GM19035 (cell line): ENCODE results near the gene RASSF8.

Experiments
- ATAC-seq: cut with Tn5 transposase; IDR thresholded peaks from one replicate; pipeline ENCODE4 v1.9.1; 2021; ENCODE audit not compliant: unreplicated experiment

RASSF8 gene, protein sequence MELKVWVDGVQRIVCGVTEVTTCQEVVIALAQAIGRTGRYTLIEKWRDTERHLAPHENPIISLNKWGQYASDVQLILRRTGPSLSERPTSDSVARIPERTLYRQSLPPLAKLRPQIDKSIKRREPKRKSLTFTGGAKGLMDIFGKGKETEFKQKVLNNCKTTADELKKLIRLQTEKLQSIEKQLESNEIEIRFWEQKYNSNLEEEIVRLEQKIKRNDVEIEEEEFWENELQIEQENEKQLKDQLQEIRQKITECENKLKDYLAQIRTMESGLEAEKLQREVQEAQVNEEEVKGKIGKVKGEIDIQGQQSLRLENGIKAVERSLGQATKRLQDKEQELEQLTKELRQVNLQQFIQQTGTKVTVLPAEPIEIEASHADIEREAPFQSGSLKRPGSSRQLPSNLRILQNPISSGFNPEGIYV

DNA sequence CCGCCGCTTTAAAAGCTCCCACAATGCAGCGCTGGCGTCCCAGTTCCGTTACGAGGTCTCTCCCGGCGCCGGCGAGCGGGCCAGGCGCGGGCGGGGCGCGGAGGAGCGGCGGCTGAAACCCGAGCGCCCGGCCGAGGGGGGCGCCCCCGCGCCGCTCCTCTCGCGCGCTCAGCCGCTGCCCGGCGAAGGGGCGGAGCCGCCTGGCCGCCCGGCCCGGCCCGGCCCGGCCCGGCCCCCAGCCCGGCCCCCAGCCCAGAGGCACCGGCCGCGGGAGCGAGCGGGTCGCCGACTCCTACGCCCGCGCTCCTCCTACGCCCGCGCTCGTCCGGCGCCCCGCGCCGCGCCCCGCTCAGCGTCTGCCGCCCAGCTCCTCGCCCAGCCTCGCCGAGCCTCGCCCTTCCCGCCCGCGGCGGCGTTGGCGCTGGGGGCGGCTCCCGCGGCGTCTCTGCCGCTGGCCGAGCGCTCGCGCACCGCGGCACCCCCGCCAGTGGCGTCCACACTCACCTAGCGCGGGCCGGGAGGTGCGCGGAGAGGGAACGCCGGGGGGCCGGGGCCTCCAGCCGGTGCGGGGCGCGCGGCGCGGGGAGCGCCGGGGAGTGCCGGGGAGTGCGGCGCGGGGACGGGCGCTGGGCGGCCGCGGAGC is at the start of gene RASSF8:
Gene RASSF8 (plus strand): TSS at position 255 of the 643 bp plus-strand sequence. CDS start 96,662 bp downstream, outside the sequence.
- ATAC-seq, result peak; percentile 89

DNA sequence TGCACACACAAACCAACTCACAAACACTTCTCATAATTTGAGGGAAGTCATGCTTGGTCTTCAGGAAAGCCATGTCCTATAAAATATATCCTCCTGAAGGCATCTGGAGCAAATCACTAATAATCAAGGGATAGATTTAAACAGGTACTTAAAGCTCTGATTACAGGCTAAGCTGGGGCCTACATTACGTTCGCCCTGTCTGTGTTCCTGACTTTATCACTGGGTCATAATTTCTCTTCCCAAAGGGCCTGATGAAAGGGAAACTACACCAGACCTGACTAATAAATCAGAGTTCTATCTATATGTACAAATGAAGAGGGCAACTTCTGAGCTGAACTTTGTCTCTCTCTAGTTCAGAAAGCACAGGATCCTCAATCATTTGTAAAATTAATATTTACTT is 43.9 kb upstream of the RASSF8 start:
- no peak for ATAC-seq

DNA sequence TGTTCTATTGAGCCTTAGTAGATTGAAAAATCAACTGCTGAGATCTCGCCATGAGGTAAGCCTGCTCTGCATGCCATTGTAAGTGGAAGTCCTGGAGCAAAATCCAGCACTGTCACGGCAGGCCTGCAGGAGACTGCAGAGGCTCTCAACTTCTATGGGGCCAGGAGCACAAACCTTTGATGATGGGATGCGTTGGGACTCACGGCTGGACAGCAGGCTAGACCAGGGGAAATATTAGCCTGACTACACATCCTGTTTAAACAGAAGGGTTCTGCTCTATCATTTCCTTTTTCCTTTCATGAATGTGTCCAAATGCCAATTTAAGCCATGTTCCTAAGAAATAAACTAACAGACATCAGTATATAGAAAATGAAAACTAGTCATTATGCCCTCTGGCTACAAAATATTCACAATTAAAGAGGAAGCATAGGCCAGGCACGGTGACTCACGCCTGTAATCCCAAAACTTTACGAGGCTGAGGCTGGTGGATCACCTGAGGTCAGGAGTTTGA is 33.9 kb upstream of the RASSF8 start:
- ATAC-seq, result no peak

DNA sequence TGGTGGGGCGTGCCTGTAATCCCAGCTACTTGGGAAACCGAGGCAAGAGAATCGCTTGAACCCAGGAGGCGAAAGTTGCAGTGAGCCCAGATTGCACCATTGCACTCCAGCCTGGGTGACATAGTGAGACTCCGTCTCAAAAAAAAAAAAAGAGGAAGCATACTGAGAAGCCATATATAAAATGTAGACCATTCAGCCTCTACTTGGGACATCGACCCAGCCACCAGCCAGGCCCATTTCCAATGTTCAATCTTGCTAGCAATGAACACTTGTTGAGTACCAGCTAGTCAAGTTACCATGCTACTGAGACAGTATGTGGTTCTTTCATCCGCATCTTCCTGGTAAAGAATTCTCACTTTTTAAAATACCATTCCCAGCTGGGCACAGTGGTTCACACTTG is 33.4 kb upstream of the RASSF8 start:
- ATAC-seq, result no peak

DNA sequence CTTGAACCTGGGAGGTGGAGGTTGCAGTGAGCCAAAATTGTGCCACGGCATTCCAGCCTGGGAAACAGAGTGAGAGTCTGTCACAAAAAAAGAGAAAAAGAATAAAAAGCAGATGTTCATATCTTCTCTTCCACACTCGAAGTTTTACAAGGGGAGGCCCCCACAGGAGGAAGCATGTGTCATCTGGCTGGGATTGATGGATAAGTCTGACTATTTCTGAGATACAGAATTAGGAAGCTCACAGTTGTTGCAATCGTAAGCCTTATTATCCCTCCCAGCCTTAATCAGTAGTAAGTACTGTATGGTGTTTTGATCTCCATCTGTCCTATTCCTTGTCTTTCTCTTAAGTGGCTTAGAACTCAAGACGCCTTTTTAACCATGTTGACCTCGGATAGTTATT is 31.9 kb upstream of the RASSF8 start:
- no peak for ATAC-seq

DNA sequence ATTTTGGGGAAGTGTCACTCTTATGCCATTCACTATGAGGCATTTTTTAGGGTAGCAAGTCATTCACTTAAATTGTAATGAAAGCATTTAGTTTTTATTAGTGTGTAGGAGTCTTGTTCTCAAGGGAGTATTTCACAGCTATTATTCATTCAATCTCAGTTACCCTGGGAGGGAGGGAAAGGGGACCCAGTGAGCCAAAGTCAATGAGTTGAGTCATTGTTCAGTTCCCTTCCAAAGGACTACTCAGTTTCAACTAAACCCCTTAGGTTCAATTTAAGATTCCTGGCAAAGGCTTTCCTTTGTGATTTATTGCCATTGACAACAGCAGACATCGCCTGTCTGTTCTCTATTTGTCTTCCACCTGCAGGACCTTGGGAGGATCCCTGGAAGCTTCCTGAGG is 29.3 kb upstream of the RASSF8 start:
- no peak for ATAC-seq

DNA sequence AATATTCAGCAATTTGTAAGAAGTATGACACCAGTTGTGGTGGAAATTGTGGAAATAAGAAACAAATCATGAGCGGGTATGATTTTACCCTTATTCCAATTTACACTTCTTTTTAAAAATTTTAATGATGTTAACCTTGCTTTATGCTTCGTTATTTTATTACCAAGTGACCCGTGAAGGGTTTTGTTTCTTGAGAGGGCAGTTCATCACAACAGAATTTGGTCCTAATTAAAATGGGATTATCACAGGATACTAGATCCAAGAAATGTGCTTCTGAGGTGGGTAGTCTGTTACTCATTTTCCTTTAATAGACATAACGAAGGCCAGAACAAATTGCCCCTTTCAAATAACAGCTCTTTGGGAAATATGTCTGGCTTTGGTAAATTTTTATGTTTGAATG is 25.5 kb upstream of the RASSF8 start:
- ATAC-seq, result no peak

DNA sequence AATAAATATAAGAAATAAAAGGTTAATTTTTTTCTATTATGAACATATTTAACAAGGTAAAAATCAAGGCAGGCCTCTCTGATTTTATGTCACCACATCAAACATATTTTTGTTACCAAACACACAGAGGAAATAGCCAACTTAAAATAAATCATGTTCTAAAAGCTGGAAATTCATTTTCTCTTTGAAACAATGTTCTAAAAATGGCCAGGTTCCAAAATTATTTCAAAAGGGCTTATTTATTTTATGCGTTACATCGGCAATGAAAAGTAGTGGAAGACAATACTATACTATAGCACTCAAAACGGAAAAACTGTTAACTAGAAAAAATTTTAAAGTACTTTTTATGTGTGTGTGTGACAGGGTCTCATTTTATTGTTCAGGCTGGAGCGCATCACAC is 24.0 kb upstream of the RASSF8 start:
- no peak for ATAC-seq

DNA sequence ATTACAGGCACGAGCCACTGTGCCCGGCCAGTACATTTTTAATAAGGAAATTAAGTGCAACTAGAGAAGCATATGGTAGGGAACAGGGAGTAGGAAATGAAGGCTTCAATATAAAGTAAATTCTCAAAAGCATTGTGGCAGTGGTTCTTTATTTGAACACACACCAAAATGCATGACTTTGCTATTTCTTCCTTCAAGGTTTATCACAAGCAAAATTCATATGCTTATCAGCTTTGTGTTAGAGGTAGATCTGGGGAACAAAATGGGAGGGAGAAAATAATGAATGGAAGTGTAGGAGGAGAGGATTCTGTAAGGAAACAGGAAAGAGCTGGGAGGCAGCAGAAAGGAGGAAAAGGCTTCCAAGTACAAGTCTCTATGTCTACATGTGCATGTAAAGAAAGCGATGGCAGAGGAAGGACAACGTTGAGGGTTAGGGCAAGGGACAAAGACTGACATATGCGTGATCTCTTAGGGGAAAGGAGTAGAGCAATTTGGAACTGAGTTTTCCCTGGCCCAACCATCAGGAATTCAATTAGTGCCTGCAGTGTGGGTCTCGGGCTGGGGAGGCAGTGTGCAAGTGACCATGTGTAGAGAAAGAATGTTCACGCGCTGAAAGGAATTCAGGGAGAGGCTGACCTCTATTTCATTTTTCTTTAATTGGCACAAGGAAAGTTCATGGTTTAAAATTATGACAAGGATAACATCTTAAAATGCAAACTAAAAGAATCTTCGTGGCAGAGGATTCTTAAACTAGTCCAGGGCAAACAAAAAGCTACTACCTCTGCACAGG is 22.9 kb upstream of the RASSF8 start:
- no peak for ATAC-seq

DNA sequence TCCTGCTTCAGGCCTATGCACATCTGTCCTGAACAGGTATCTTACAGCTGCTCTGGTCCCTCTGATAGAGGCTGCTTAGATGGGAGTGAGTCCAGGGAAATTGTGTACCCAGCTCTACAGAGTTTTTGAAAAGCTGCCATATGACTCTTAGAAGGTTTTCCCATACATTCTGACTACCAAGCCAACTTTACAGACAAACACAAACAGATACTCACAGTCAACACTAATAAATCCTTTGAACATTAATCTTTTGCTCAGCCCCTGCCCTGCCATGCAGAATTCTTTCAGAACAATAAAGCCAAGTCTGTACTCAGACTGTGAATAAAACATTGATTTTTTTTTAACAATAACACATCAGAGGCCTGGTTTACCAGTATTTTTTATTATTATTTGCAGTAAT is 21.4 kb upstream of the RASSF8 start:
- ATAC-seq, result no peak

DNA sequence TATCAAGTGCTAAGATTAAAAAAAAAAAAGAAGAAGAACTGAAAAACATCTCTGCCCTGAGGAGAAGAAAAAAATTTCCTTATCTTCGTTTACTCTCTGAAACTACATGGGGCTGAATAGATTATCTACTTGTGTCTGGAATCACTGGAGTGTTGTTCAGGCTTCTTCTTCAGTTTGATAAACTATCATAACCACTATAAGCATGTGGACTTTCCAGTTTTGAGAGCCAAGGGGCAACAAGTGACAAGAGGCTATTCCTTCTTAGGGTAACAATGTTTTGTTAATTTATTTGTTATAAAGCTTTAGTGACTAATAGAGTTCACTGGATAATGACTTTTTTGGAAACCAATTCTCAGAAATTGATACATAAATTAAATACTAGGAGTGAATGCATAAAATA is 19.9 kb upstream of the RASSF8 start:
- no peak for ATAC-seq

DNA sequence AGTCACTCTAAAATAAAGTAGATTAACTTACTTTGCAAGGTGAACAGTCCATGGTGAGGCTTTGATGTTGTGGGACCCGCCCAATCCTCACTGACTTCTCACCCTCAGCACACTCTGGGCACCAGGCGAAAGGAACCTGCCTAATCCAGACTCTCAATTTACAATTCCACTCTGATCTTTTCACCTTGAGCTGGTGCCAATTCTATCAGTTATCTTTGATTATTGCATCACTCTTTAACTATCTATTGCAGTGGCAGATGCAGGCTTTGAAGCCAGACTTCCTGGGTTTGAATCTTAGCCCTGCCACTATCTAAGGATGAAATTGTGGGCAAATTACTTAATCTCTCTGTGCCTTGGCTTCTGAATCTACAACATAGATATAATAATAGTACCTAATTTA is 18.9 kb upstream of the RASSF8 start:
- ATAC-seq, result no peak

DNA sequence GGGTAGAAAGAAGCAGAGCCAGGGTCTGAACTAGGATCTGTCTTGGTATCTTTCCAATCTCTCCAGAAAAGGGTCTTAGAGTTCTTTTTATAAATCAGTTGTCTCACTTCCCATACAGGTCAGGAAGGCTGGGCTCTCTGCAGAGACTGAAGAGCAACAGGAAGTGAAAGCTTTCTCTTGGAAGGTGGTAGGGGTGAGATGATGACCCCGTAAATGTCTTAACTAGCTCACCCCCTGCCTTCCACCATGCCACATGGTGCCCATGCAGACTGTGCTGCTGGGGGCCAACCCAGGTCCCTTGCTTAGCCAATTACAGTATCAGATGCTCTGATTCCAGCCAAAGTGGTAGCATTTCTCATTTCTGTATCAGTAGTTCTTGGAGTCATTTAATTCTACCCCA is 17.6 kb upstream of the RASSF8 start:
- ATAC-seq, result no peak

DNA sequence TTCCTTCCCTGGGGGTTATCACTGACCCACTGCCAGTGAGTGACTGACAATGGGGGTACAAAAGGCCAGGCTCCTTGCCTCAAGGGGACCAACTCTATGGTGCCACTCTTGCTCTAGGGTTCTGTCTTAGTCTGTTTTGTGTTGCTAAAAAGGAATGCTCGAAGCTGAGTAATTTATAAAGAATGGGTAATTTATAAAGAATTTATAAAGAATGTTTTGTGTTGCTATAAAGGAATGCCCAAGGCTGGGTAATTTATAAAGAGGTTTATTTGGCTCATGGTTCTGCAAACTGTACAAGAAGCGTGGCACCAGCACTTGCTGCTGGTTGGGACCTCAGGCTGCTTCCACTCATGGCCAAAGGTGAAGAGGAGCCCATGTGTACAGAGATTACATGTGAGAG is 15.8 kb upstream of the RASSF8 start:
- no peak for ATAC-seq

DNA sequence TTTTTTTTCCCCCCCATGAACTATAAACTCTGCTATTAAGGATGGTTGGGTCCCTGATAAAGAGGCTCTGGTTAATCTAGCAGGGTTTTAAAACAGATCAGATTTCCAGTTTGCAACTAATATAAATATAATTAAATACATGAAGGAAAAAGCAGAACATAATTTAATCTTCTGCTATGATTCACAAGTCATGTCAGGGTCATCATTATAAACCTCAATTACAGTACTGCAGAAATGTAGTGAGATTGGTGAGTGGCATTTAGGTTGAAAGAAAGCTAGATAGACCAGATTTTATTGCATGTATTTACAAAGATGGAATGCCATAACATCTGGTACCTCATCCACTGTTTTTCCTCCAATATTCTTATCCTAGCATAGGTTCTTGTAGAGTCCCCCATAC is 14.5 kb upstream of the RASSF8 start:
- ATAC-seq, result no peak

DNA sequence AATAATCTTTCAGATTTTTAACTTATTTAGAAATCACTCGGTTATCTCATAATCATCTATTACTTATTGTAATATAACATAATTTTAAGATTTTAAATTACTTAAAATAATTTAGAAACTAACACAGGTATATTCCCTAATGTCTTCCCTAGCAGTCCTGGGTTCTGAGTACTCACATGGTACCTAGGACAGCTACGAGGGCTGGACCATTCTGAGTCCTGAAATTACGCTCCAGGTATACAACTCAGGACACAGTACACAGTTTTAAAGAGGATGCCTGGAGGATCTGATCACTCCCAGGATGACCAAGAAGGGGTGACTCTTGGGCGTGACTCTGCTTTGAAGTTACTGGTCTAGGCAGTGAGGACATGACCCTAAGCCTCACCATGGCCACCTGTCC is 9.1 kb upstream of the RASSF8 start:
- no peak for ATAC-seq

DNA sequence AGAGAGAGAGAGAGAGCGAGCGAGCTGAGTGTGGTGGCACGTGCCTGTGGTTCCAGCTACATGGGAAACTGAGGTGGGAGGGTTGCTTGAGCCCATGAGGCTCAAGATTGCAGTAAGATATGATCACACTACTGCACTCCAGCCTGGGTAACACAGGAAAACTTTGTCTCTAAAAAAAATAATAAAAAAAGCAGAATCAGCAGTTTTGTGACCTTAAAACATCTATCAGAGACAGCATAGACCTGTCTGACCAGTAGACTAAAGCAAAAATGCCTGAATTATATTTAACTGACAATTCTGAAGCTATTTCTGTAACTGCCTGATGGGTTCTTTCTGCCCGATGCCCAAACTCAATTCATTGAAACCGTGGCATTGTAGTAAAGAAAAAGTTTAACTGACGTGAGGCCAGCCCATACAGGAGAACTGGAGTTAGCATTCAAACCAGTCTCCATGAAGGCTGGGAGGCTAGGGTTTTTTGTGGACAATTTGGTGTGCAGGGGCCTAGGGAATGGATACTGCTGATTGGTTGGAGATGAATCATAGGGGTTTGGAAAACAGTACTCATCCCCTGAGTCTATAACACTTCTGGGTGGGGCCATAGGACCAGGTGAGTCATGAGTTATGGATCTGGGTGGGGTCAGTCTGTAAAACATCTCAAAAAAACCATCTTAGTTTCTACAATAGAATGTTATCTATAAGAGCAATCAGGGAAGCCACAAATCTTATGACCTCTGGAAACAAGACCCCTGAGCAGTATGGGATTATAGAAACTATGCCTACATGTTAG is 8.0 kb upstream of the RASSF8 start:
- ATAC-seq, result no peak

DNA sequence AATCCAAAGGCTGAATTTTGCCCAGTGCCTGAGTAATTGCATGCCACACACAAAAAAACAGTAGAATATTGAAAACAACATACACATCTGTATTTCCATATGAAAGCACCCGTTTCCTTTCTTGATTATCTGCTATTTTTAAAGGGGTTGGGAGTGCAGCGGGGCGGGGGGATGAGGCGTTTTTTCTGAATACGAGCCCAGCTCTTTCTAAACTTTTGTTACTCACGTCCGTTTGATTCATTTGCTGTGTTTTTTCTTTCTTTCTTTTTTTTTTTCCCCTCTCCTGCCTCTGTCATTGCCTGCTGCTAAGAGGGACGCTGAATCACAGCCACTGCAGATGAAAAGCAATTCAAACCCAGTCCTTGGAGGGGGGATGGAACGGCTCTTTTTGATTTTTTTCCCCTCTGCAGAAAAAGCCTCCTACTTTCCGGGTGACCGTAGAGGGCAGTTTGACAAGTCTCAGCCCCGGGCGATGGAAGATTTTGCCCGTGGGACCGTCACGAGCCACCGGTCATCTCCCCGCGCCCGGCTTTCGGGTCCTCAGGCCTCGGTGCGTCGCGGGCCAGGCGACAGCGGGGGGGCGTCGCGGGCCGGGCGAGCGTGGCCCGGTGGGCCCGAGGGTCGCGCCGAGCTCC is 572 bp upstream of the RASSF8 start:
- ATAC-seq, result peak; percentile 5

DNA sequence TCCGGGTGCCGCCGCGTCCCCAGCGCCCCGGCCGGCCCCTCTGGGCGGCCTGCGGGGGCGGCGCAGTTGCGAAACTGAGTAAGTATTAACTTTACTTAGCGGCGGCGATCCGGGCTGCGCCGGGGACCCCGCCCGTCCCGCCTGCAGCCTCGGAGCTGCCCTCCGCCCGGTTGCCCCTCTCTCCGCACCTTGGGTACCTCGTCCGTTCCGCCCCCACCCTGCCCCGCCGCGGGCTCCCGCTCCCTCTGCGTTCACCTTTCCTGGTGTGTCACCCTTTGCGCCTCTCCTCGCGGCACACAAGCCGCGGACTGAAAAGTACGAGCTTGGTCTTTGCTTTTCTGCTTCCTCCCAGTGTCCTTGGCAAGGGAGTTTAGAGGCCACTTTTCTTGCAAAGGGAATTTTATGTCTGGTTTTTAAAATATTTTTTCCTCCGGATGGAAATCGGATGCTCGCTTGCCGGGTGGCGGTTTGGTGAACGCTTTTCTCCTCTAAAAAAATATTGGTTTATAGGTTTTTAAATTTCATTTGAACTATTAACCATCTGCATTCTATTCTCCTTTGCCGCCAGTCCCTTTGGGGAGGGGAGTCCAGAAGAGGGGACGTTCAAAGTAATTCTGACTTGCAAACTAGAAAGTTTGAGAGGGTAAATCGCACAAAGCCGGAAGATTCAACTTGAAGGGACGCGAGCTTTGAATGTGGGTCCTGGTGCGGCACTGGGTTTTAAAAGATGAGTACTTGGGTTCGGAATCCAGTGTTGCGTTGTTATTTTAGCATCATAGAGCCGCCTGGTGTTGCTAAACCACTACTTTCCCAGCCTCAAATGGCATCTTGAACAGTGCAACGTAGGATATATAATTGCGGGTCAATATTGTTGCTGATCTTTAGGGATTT is 834 bp downstream of the RASSF8 start:
- no peak for ATAC-seq
